Measurements from ENCODE around the gene GMEB2.
"Not testable (repeated sequence)": the region's sequence is repeated elsewhere in the genome, so short reads cannot be mapped to it uniquely, and the experiment has no call there.

The GMEB2 gene

DNA sequence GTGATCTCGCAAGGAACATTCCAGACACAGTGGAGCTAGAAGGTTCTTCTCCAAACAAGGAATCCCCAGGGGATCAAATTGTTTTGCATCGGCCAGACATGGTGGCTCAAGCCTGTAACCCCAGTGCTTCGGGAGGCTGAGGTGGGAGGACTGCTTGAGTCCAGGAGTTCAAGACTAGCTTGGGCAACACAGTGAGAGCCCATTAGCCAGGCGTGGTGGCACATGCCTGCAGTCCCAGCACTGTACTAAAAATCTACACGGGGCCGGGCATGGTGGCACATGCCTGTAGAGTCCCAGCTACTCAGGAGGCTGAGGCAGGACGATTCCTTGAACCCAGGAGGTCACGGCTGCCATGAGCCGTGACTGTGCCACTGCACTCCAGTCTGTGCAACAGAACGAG, 15.3 kb downstream of the GMEB2 start:
- no peak for DNase-seq

GRCh38 chr20:63610581-63611435, 16.1 kb downstream of the GMEB2 start:
- DNase-seq = no peak

DNA sequence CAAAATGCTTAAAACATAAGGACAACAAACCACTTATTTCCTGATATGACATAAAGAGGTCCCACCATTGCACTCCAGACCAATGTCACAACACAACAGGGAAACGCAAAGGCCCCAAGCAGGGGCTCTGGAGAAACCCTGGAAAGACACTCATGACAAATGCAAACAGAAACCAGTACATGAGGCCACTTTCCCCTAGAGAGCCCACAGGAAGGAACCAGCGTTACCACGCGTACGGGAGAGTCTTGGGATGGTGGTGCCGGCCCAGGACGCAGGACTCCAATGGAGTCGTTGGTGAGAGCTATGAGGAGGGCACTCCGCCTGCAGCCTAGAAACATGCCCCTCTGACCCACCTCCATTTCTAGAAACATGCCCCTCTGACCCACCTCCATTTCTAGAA, 20.2 kb downstream of the GMEB2 start:
- DNase-seq = no peak

- DNase-seq = no peak
Observed at GRCh38 chr20:63602321-63602720, 24.6 kb downstream of the GMEB2 start.

DNA sequence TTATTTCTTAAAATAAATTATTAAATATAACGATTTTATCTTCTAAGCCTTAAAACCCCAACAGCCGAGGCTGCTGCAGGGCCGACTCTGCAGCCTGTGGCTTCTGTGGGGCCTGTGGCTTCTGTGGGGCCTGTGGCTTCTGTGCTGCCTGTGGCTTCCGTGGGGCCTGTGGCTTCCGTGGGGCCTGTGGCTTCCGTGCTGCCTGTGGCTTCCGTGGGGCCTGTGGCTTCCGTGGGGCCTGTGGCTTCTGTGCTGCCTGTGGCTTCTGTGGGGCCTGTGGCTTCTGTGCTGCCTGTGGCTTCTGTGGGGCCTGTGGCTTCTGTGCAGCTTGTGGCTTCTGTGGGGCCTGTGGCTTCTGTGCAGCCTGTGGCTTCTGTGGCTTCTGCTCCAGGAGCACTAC, 25.2 kb downstream of the GMEB2 start:
- DNase-seq = not testable (repeated sequence)

DNA sequence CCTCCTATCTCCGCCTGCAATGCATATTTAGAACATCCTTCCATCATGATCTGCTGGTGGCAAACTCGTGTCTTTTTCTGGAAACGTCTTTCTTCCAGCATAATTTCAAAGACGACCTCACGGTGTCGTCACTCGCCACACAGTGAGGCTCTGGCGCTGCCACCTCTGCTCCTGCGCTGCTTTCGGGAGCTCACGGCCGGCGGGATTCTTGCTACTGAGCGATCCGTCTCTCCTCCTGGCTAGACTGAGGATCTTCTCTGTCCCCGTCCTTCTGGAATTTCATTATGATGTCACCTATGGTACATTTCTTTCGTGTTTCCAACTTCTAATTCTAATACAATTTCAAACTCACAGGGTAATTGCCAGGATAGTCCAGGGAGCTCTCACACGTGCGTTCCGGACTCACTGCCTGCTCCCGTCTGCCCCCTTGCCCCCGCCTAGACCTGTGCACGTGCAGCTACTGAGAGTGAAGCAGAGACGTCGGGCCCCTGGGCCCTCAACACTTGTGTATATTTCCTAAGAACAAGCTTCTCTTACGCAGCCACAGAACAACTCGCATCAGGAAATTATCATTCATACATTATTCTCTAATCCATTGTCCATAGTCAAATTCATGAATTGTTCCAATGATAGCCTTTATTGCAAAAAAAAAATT, 27.4 kb downstream of the GMEB2 start:
- DNase-seq = no peak

DNA sequence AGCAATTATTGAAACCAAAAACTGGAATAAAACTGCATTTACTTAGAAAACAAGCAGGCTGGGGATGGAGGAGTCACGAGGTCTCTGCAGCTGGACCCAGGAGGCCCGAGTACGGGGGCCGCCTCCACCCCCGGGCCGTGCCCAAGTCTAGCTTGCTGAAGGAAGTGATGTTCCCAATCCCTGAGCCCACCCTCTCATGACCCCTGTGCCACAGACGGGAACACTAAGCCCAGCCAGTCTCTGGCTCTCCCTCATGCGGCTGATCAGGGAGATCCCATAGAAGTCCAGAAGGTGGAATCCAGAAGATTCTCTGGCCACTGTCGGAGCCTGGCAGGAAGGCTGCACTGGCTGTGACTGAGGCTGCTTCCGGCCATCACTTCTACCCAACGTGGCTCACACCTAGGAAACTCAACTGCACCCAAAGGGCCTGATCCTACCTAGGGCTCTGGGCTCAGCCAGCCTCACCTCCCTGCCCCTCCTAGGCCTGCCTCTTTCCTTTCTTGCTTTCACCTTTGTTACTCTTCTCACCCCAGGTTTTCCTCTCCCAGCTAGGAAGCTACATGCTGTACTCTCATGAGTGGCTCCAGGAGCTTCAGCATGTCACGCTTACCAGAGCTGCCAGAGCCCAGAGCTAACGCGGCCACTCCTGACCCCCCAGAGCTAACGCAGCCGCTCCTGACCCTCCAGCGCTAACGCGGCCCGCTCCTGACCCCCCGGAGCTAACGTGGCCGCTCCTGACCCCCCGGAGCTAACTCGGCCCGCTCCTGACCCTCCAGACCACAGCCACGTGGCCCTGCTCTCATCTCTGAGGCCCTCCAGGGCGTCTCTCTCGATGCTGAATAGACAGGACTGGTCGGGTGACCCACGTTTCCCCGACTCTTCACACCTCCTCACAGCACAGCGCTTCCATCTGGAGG, 28.2 kb downstream of the GMEB2 start:
- no peak for DNase-seq

GRCh38 chr20:63597651-63598478, 29.0 kb downstream of the GMEB2 start:
- DNase-seq = no peak

DNA sequence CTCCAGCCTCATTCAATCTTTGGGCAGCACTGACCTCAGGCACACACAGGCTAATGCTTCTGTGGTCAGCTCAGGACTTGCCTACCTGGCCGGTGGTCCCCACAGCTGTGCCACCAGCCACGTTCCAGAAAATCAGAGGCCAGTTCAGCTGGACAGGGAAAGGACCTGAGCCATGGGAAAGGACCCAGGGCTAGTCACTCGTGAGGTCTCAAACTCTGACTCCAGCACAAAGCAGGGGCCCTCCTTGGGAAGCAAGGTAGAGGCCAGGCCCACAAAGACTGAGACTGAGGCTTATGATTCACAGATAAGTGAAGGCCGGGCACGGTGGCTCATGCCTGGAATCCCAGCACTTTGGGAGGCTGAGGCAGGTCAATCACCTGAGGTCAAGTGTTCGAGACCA, 30.5 kb downstream of the GMEB2 start:
- no peak for DNase-seq

DNA sequence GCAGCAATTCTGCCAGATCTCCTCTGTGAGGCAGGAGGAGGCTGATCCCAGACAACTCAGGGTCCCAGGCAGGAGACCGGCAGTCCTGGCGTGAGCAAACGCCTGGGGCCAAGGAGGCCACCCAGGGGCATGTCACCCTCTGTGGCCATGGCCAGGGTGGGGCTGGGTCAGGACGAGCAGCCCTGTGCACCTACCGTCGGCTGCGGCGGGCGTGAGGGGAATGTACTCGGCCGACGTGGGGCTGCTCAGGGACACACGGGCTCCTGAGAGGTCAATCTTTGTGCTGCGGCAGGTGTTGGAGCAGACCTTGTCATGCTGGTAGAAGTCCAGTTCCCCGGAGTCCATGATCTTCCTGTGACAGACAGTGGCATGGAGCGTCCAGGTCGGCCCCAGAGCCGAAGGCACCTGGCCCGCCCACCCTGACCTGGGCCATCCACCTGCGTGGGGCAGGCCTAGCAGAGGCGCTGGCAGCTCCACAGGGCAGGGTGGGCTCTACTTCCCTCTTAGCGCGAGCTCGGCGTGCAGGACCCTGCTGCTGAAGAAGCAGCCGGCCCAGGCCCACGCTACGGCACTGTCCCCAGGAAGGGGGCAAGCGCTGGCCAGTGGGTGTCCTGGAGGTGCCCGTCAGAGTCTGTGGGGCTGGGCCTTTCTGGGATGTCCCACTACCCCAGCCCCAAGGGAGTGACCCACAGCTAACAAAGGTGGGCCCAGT, 31.3 kb downstream of the GMEB2 start:
- DNase-seq = no peak

DNA sequence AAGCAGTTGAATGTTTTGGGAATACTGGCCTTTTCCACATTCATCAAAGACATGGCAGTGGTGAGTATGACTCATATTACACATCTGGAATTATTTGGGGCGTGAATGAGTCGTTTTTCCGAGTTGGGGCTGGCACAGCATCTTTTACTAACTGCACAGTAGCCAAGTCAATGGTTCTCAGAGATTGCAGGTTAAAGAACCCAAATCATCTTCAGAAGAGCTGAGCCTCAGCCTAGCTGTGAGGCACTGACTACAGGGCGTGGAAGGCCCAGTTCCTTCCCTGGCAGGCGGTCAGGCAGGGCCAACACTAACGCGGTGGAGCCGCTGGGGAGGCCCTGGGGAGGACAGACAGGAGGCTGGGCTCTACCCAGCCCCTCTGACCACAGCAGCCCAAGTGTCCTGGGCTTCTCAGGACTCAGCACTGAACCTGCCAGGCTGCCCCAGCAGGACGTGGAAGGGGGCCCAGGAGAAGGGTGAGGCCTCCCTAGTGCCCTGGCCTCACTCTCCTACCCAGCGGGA, 32.8 kb downstream of the GMEB2 start:
- DNase-seq = no peak

DNA sequence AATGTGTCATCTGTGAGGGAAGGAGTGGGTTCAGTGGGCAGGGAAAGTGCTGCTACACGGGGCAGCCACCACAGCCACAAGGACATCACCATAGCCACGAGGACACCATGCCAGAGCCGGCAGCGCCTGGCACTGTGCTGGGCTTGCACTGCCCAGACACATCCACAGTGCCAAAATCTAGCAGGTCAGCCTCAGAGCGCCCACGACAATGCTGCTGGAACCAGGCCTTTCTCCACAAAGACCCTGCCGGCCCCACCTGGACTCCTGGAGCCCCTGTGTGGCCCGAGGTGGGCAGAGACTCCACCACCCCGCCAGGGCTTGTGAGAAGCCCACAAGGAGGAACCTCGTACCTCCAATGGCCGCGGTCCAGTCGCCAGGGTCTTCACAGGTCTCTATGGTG, 34.2 kb downstream of the GMEB2 start:
- no peak for DNase-seq

GRCh38 chr20:63591786-63592355, 35.0 kb downstream of the GMEB2 start:
- DNase-seq = no peak

DNA sequence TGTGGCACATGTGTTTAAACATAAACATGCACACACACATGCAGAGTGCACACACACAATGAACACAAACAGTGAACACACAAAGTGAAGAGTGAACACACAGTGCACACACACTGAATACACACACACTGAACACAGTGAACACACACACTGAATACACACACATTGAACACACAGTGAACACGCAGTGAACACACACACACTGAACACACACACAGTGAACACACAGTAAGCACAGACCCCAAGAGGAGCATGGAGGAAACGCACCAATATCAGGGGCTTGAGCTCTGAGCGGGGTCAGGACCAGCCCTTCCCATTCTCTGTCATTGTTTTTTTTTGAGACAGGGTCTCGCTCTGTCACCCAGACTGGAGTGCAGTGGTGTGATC, 35.8 kb downstream of the GMEB2 start:
- DNase-seq = no peak

DNA sequence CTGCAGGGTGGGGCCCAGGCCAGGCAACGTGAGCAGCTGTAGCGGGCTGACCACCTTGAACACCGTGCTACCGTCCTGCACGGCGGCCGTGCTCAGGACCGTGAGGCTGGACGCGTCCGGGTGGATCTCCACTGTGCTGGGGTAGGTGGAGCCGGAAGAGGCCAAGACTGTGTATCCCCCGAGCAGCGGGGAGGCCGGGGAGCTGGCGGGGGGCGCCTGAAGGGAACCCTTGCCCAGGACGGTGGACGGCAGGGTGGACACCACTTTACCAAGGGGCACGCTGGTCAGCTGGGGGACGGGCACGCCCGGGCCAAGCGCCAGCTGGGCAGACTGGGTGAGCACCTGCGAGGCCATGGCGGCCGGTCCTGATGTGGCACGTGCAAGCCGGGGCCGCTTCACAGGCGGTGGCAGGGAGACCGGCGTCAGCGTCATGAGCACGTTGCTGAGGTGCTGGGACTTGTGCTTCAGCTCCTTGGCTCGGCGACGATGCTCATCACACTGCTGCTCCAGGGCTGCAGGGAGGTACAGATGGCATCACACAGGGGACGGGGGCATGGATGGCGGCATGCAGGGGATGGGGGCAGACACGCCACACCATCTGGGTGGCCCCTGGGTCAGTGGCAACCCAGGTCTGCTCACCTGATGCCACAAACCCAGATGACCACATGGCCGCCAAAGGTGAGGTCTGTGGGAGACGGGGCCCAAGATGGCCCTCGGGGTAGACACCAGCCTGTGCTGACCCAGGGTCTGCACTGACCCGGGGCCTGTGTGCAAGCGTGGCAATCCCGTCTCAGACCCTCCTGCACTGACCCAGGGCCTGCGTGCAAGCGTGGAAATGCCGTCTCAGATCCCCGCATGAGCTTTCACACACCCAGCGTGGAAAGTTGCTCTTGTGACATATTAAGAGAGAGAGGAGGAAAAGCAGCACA, 36.4 kb downstream of the GMEB2 start:
- DNase-seq = no peak

DNA sequence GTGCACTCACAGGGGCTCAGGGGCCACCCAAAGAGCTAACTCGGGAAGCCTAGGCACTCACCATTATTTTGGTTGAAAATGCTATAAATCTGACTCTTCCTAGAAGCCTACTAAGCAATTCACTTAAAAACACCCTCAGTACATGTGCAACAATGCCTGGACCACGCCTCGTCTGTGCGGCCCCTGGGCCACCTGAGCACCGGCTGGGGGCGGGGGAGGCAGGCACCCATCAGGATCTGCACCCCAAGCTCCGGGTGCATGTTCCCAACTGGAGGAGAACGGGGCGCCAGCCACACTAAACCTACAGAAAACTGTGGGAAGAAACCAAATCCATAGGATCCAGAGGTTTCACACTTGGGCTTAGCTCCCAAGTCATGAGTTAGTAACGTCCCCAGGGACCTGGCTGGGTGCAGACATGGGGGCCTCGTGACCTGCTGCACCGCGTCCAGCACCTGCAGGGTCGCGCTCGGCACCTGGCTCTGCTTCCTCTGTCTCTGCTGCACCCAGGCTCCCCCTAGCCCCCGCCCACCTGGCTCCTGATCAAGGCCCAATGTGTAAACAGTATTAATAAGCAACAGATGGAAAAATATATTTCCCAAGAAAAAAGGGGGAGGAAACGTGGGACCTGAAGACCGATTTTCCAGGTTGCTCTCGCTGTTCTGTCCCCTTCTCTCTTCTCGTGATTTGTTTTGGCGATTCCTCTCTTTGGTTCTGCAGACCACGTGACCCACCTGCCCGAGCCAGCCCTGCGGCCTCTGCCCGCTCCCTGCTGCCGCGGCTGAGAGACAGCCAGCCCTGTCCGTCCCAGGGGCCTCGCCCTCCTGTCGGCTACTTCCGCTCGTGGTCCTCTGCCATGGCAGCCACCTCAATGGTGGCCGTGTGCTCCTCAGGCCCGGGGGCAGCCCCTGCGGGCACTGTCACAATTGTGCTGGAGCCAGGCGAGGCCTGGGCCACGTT, 37.4 kb downstream of the GMEB2 start:
- DNase-seq = no peak

- no peak for DNase-seq
Observed at GRCh38 chr20:63588641-63589041, 38.3 kb downstream of the GMEB2 start.

DNA sequence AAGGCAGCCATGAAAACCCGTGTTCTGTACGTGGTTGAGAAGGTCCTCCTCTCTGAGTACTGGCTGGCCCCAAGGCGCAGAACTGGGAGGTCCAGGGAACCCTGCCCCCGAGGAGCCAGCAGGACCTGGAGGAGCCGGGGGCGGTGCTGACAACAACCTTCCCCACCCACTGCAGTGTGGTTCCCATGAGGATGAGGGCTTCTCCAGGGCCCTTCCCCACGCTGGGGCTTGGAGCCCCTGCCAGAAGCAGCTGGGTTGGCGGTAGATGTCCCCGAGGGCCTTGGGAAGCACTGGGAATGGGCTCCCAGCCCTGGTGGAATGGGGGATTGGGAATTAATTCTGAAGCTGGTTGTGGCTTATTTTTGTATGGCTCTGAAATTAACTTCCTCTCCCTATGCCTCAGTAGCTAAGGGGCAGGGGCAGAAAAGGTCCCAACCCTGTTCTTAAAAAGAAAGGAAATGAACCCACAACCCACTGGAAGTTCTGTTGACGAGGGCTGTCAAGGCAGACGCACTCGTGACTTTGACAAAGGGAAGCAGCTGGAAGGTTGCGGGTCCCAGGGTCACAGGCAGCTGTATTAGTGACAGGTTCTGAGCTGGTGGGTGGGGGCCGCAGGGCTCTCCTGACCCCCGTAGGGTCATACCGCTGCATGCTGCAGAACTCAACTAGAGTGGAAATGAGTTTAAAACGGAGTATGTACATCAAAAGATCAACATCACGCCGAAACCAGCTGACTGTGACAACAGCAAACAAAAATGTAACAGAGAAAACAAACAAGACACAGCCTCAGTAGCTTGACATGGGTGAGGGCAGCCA, 38.9 kb downstream of the GMEB2 start:
- no peak for DNase-seq

Measured in effector CD4-positive, alpha-beta T cell (primary cell).